Heart right ventricle (tissue), 16 donors: ENCODE data around the gene RAB9A. TPM values are rescaled to one million over a fixed set of nuclear protein-coding genes. Genes with fewer than 3 reads are reported as not detected.
A peak's percentile ranks its signal among the peaks of the same experiment; 100 is the strongest.

Experiments used
- ATAC-seq, 8 donors: fragments of 200-7000 bp; cut with Tn5 transposase; one replicate each; pipeline ENCODE4 v1.9.1; 2020; ENCODE audit warnings: mild to moderate bottlenecking in 8 of 8, moderate library complexity in 8 of 8, moderate number of reproducible peaks in 1 of 8
- DNase-seq, 2 donors: peaks; one replicate each; pipeline ENCODE4 v3.0.0-alpha.2; 2020
- H3K27ac ChIP-seq, 10 donors: fragments of 200-600 bp; sonication (generic) in 2 of 10; one replicate each; pipeline versions ENCODE4 v1.5.0 to v1.8.0; 2020 to 2022; ENCODE audit warnings: mild to moderate bottlenecking in 3 of 10
- H3K27me3 ChIP-seq, 7 donors: fragments of 200-600 bp; one replicate each; pipeline ENCODE4 v1.8.0; 2021 to 2022; ENCODE audit warnings: mild to moderate bottlenecking in 2 of 7
- H3K36me3 ChIP-seq, 9 donors: fragments of 200-600 bp; sonication (generic) in 1 of 9; one replicate each; pipeline versions ENCODE4 v1.5.0 to v1.8.0; 2020 to 2022; ENCODE audit warnings: mild to moderate bottlenecking in 2 of 9
- H3K4me1 ChIP-seq, 9 donors: fragments of 200-600 bp; sonication (generic) in 1 of 9; one replicate each; pipeline versions ENCODE4 v1.5.0 to v1.8.0; 2020 to 2022; ENCODE audit warnings: mild to moderate bottlenecking in 4 of 9
- H3K4me3 ChIP-seq, 10 donors: fragments of 200-600 bp; sonication (generic) in 2 of 10; one replicate each; pipeline versions ENCODE4 v1.5.0 to v1.8.0; 2020 to 2022; ENCODE audit warnings: mild to moderate bottlenecking in 7 of 10, moderate library complexity in 2 of 10
- H3K9me3 ChIP-seq, 11 donors: fragments of 200-600 bp in 10 of 11; sonication (generic) in 2 of 11; one replicate each; pipeline versions ENCODE4 v1.5.0 to v1.8.0; 2013 to 2022; ENCODE audit warnings: mild to moderate bottlenecking in 2 of 11, control low read depth in 1 of 11, moderate library complexity in 1 of 11
- CTCF ChIP-seq, 9 donors: fragments of 200-600 bp; sonication (generic) in 2 of 9; IDR thresholded peaks; one replicate each; pipeline versions ENCODE4 v1.5.0 to v1.8.0; 2021 to 2022; ENCODE audit warnings: antibody characterized with exemption in 9 of 9, mild to moderate bottlenecking in 5 of 9, moderate library complexity in 1 of 9
- WGBS, 2 donors: extraction: QIAGEN DNeasy Blood & Tissue Kit; methylation state at CpG; one replicate each; pipeline ENCODE4 v1.1.7; 2013; ENCODE audit warnings: inconsistent platforms in 1 of 2; 5-methylcytosine and 5-hydroxymethylcytosine counted together
- intact Hi-C, 10 donors: fragments of 100-400 bp; cut with DNase I; formaldehyde crosslinking; loops; one replicate each; pipeline versions ENCODE4 v1.11.1 to v1.14.2; 2022
- polyA plus RNA-seq, 2 donors: library from polyadenylated mRNA; stranded (reverse); fragments of 200-250 nt; gene quantifications; one replicate each; pipeline ENCODE4 v1.2.3, GENCODE V29; 2013
- total RNA-seq, 10 donors: library from RNA; stranded (reverse); fragmentation: NEBNext Ultra II Directional in 3 of 10; extraction: Animal tissue kit (Norgen Biotek cat#: 25700) in 3 of 10; gene quantifications; one replicate each; pipeline versions ENCODE4 v1.2.1 to v1.2.4, GENCODE V29; 2021 to 2023
- donor health status: Arrhythmogenic right ventricular cardiomyopathy.
- donor health status: ischemic (EF 13 %, LVEDD 7.1; RV severe dilation, severe dysfunction).
- donor health status: healthy with polysubstance abuse.
- donor health status: DM: no; HTN: yes; CAD: no.
- donor health status: DM: no; HTN: no; CAD: no.
- donor health status: ischemic (EF 25% LVEDD 6.9; RV normal size, moderate dysfunction).
- donor health status: ischemic (EF 25% LVEDD 5.7; RV mildly dilated, moderate dysfunction).
- donor health status: healthy.
- donor health status: DM: yes; HTN: yes; CAD: no.
- donor health status: Ischemic cardiomyopathy.
- donor health status: ischemic (EF 35%, LVEDD 5.7; RV mildly dilated, moderate dysfunction).
- donor health status: nonischemic (EF 11% LVEDD 7.7; RV severe dilation, severe dysfunction).
- donor health status: DM: yes; HTN: yes; CAD: no.
- donor health status: PGD.
- donor health status: ischemic (EF 29% LVEDD 5.4; RV normal size, mild dysfunction).
- donor health status: nonischemic (EF 23%, LVEDD 6.1; RV moderate dilation, normal function).

RAB9A gene
- total and polyA plus RNA-seq, 12 donors = 5.1 to 28.9 (median 19.5) TPM

GRCh38 chrX:13691841-13692371, 3.0 kb downstream of the RAB9A start:
- H3K9me3 ChIP-seq = no peaks in the 10 kb centered on the region
- intact Hi-C loops = loop anchor here in 1 of 10 donors (5.0 kb wide), 1 partner anchor 40 kb away; the partner anchor contains the start of genes OFD1 and TRAPPC2
- no peak overlapping the region for H3K4me3 ChIP-seq
- peak overlapping the region in 1 of 10 donors; percentile 10 for H3K27ac ChIP-seq
- H3K27me3 ChIP-seq = peaks cover 0 to 47% (median 0%) of the 10 kb centered on the region in 7 donors
- ATAC-seq (no peak), DNase-seq (no peak)
- 70 to 75% methylated on average over 7 of the region's 7 CpGs for WGBS, 2 donors
- no peak for TF ChIP-seq CTCF (IDR thresholded peaks at IDR 0.05)
- no peaks in the 10 kb centered on the region for H3K36me3 ChIP-seq
- H3K4me1 ChIP-seq = peaks cover 0 to 59% (median 41%) of the 10 kb centered on the region in 9 donors

GRCh38 chrX:13692771-13693231, 3.9 kb downstream of the RAB9A start:
- ATAC-seq (no peak), DNase-seq (no peak)
- WGBS, 2 donors = 42 to 61% methylated on average over 5 of the region's 5 CpGs
- Histone ChIP-seq H3K4me3 (no peak overlapping the region), H3K27me3 (peaks cover 0 to 38% (median 0%) of the 10 kb centered on the region in 7 donors), H3K4me1 (peaks cover 0 to 68% (median 41%) of the 10 kb centered on the region in 9 donors), H3K36me3 (no peaks in the 10 kb centered on the region), H3K9me3 (no peaks in the 10 kb centered on the region), H3K27ac (no peak overlapping the region)
- no peak for TF ChIP-seq CTCF (IDR thresholded peaks at IDR 0.05)
- intact Hi-C loops = loop anchor here in 1 of 10 donors (5.0 kb wide), 1 partner anchor 40 kb away; the partner anchor contains the start of genes OFD1 and TRAPPC2

GRCh38 chrX:13693341-13693961, 4.5 kb downstream of the RAB9A start:
- no peak overlapping the region for H3K4me3 ChIP-seq
- H3K27me3 ChIP-seq = peaks cover 0 to 32% (median 0%) of the 10 kb centered on the region in 7 donors
- no peaks in the 10 kb centered on the region for H3K36me3 ChIP-seq
- intact Hi-C loops = loop anchor here in 1 of 10 donors (5.0 kb wide), 1 partner anchor 39 kb away; the partner anchor contains the start of genes OFD1 and TRAPPC2
- DNase-seq (no peak), ATAC-seq (no peak)
- 54 to 62% methylated on average over 7 of the region's 7 CpGs for WGBS, 2 donors
- peaks cover 0 to 69% (median 44%) of the 10 kb centered on the region in 9 donors for H3K4me1 ChIP-seq
- no peaks in the 10 kb centered on the region for H3K9me3 ChIP-seq
- H3K27ac ChIP-seq = peak overlapping the region in 1 of 10 donors; percentile 19
- no peak for TF ChIP-seq CTCF (IDR thresholded peaks at IDR 0.05)

GRCh38 chrX:13694359-13694758, 5.4 kb downstream of the RAB9A start:
- Histone ChIP-seq H3K4me1 (peaks cover 0 to 76% (median 53%) of the 10 kb centered on the region in 9 donors), H3K4me3 (no peak overlapping the region), H3K27ac (peak overlapping the region in 1 of 10 donors; percentile 26), H3K27me3 (peaks cover 0 to 28% (median 0%) of the 10 kb centered on the region in 7 donors), H3K9me3 (no peaks in the 10 kb centered on the region), H3K36me3 (no peaks in the 10 kb centered on the region)
- ATAC-seq (no peak), DNase-seq (no peak)
- no peak for TF ChIP-seq CTCF (IDR thresholded peaks at IDR 0.05)
- intact Hi-C loops = loop anchor here in 1 of 10 donors (5.0 kb wide), 1 partner anchor 38 kb away; the partner anchor contains the start of genes OFD1 and TRAPPC2
- WGBS, 2 donors = 39 to 62% methylated on average over 2 of the region's 2 CpGs
